Smooth muscle cell (in vitro differentiated cells): Measurements from ENCODE around the gene EEFSEC. TPM values are rescaled to one million over a fixed set of nuclear protein-coding genes. Genes with fewer than 3 reads are reported as not detected.

Experiments
- DNase-seq: peaks from one replicate; lab custom pipeline; 2025; ENCODE audit not compliant: unreplicated experiment; lab: John Stamatoyannopoulos, UW
- H2AFZ ChIP-seq: fragments of 200-600 bp; sonication (generic); 2 replicates; pipeline ENCODE4 v1.6.0; 2016; ENCODE audit warnings: antibody characterized with exemption, low read depth, mild to moderate bottlenecking
- H3F3A ChIP-seq: fragments of 200-600 bp; sonication (generic); 2 replicates; pipeline ENCODE4 v1.6.0; 2017; ENCODE audit warnings: antibody characterized with exemption, low read depth
- H3K27ac ChIP-seq: fragments of 200-600 bp; sonication (generic); 2 replicates; pipeline ENCODE4 v1.5.1; 2016; ENCODE audit warnings: low read depth, mild to moderate bottlenecking
- H3K27me3 ChIP-seq: fragments of 200-600 bp; sonication (generic); 2 replicates; pipeline ENCODE4 v1.6.1; 2016; ENCODE audit warnings: low read depth, mild to moderate bottlenecking
- H3K36me3 ChIP-seq: fragments of 200-600 bp; sonication (generic); 2 replicates; pipeline ENCODE4 v1.5.1; 2016; ENCODE audit warnings: low read depth
- H3K4me1 ChIP-seq: fragments of 200-600 bp; sonication (generic); 2 replicates; pipeline ENCODE4 v1.5.1; 2016; ENCODE audit warnings: low read depth
- H3K4me2 ChIP-seq: fragments of 200-600 bp; sonication (generic); 2 replicates; pipeline ENCODE4 v1.6.0; 2016; ENCODE audit warnings: mild to moderate bottlenecking
- H3K4me3 ChIP-seq: fragments of 200-600 bp; sonication (generic); 2 replicates; pipeline ENCODE4 v1.5.1; 2016; ENCODE audit warnings: mild to moderate bottlenecking
- H3K79me2 ChIP-seq: fragments of 200-600 bp; sonication (generic); 2 replicates; pipeline ENCODE4 v1.6.0; 2016; ENCODE audit warnings: low read depth, mild to moderate bottlenecking
- H3K9ac ChIP-seq: fragments of 200-600 bp; sonication (generic); 2 replicates; pipeline ENCODE4 v1.6.0; 2016; ENCODE audit warnings: low read depth
- H3K9me3 ChIP-seq: fragments of 200-600 bp; sonication (generic); replicated peaks from 2 replicates; pipeline ENCODE4 v1.5.1; 2016; ENCODE audit warnings: low read depth
- H4K20me1 ChIP-seq: fragments of 200-600 bp; sonication (generic); 2 replicates; pipeline ENCODE4 v1.6.0; 2016; ENCODE audit warnings: low read depth
- CTCF ChIP-seq: fragments of 200-600 bp; sonication (generic); IDR thresholded peaks from 2 replicates; pipeline ENCODE4 v1.5.1; 2017; ENCODE audit warnings: borderline replicate concordance, mild to moderate bottlenecking, antibody characterized with exemption; ENCODE audit not compliant: insufficient read depth, poor library complexity, severe bottlenecking
- WGBS: methylation state at CpG from one replicate; pipeline ENCODE4 v1.1.7; 2016; ENCODE audit warnings: low lambda C conversion rate; 5-methylcytosine and 5-hydroxymethylcytosine counted together
- polyA plus RNA-seq: library from polyadenylated mRNA; unstranded; fragments of >200 nt; fragmentation: Nextera tagmentation; extraction: Ambion mirVana; gene quantifications from 2 replicates; pipeline ENCODE4 v1.2.1, GENCODE V29; 2016
- total RNA-seq: library from RNA; depleted of rRNA; stranded (reverse); fragments of >200 nt; gene quantifications from 2 replicates; pipeline ENCODE4 v1.2.3, GENCODE V29; 2014

EEFSEC gene
- total and polyA plus RNA-seq, 2 experiments from 2014 or later: 12.4 to 17.1 TPM

GRCh38 chr3:128453501-128454309 lies 300.4 kb downstream of the EEFSEC start:
- WGBS: 83% methylated on average over 19 of the region's 21 CpGs
- H3K27me3 ChIP-seq: no peaks in the 10 kb centered on the region
- no peaks in the 10 kb centered on the region for H4K20me1 ChIP-seq
- no peak overlapping the region for H3K4me3 ChIP-seq
- H3K4me1 ChIP-seq: peaks cover 4% of the 10 kb centered on the region
- no peak overlapping the region for H2AFZ ChIP-seq
- TF ChIP-seq CTCF: no peak
- no peaks in the 10 kb centered on the region for H3K79me2 ChIP-seq
- H3K9me3 ChIP-seq: no peaks in the 10 kb centered on the region
- no peaks in the 10 kb centered on the region for H3K36me3 ChIP-seq
- no peak overlapping the region for H3K27ac ChIP-seq
- H3F3A ChIP-seq: no peaks in the 10 kb centered on the region
- no peak overlapping the region for H3K4me2 ChIP-seq
- H3K9ac ChIP-seq: no peak overlapping the region
- no peak for DNase-seq

- H4K20me1 ChIP-seq: no peaks in the 10 kb centered on the region
- H3K36me3 ChIP-seq: no peaks in the 10 kb centered on the region
- H3K27ac ChIP-seq: no peak overlapping the region
- H3F3A ChIP-seq: no peaks in the 10 kb centered on the region
- H3K27me3 ChIP-seq: no peaks in the 10 kb centered on the region
- no peak overlapping the region for H3K4me3 ChIP-seq
- H3K9ac ChIP-seq: no peak overlapping the region
- no peaks in the 10 kb centered on the region for H3K79me2 ChIP-seq
- no peak overlapping the region for H3K4me2 ChIP-seq
- 98% methylated on average over 2 of the region's 2 CpGs for WGBS
- DNase-seq: no peak
- no peaks in the 10 kb centered on the region for H3K9me3 ChIP-seq
- no peak overlapping the region for H2AFZ ChIP-seq
- TF ChIP-seq CTCF: no peak
- H3K4me1 ChIP-seq: peaks cover 4% of the 10 kb centered on the region
Measured at GRCh38 chr3:128454310-128454618, 301.0 kb downstream of the EEFSEC start.

- Histone ChIP-seq H3K9me3 (no peaks in the 10 kb centered on the region), H3F3A (no peaks in the 10 kb centered on the region), H3K4me1 (peaks cover 4% of the 10 kb centered on the region), H3K4me2 (no peak overlapping the region), H3K9ac (no peak overlapping the region), H4K20me1 (no peaks in the 10 kb centered on the region), H3K27me3 (no peaks in the 10 kb centered on the region), H2AFZ (no peak overlapping the region), H3K36me3 (no peaks in the 10 kb centered on the region), H3K4me3 (no peak overlapping the region), H3K27ac (no peak overlapping the region), H3K79me2 (no peaks in the 10 kb centered on the region)
- no peak for TF ChIP-seq CTCF
- no peak for DNase-seq
- 87% methylated on average over 5 of the region's 5 CpGs for WGBS
Measured at GRCh38 chr3:128455116-128455515, 301.8 kb downstream of the EEFSEC start.
